Testis (tissue), 3 donors: Measurements from ENCODE around the gene P2RX6. TPM values are rescaled to one million over a fixed set of nuclear protein-coding genes. Genes with fewer than 3 reads are reported as not detected.
"Not testable (repeated sequence)": the region's sequence is repeated elsewhere in the genome, so short reads cannot be mapped to it uniquely, and the experiment has no call there.

Experiments used
- DNase-seq: peaks from one replicate; pipeline ENCODE4 v3.0.0-alpha.2; 2019
- H3K27ac ChIP-seq, 2 donors: fragments of 200-600 bp; sonication (generic); one replicate each; pipeline ENCODE4 v1.5.1; 2019
- H3K27me3 ChIP-seq: fragments of 200-600 bp; sonication (generic); one replicate; pipeline ENCODE4 v1.5.1; 2019
- H3K36me3 ChIP-seq: fragments of 200-600 bp; sonication (generic); one replicate; pipeline ENCODE4 v1.5.1; 2017; ENCODE audit warnings: low read depth; ENCODE audit errors: missing control alignments
- H3K4me1 ChIP-seq: fragments of 200-600 bp; sonication (generic); one replicate; pipeline ENCODE4 v1.5.1; 2019
- H3K4me3 ChIP-seq, 2 donors: fragments of 200-600 bp; sonication (generic); one replicate each; pipeline ENCODE4 v1.5.1; 2017 to 2019
- H3K9me3 ChIP-seq: fragments of 200-600 bp; sonication (generic); one replicate; pipeline ENCODE4 v1.5.1; 2017
- POLR2A ChIP-seq: fragments of 450-650 bp; IDR thresholded peaks from one replicate; pipeline ENCODE4 v1.6.1; 2017; ENCODE audit warnings: antibody characterized with exemption, mild to moderate bottlenecking, moderate library complexity
- WGBS, 2 donors: methylation state at CpG; one replicate each; pipeline ENCODE4 v1.1.5; 2018; 5-methylcytosine and 5-hydroxymethylcytosine counted together
- intact Hi-C: fragments of 100-400 bp; cut with DNase I; formaldehyde crosslinking; loops from one replicate; pipeline ENCODE4 v1.15.1; 2023; ENCODE audit warnings: low total_unique reads
- polyA plus RNA-seq: library from polyadenylated mRNA; stranded (reverse); fragments of 350-450 nt; fragmentation: Illumina TruSeq; extraction: RNeasy Lipid Tissue Mini Kit (QIAGEN cat#74804); gene quantifications from one replicate; pipeline ENCODE4 v1.2.3, GENCODE V29; 2014; ENCODE audit warnings: low read depth, low replicate concordance; ENCODE audit not compliant: insufficient read depth
- total RNA-seq, 2 donors: library from RNA; depleted of rRNA; stranded (reverse); fragments of >200 nt; gene quantifications; one replicate each; pipeline ENCODE4 v1.2.3, GENCODE V29; 2016
- TF ChIP-seq, protein P1 (sequence below), 3 experiments: fragments of 450-650 bp in 2 of 3; fragments of 200-600 bp in 1 of 3; sonication (generic) in 1 of 3; IDR thresholded peaks; one replicate each; pipeline ENCODE4 v1.5.1; 2016 to 2019; ENCODE audit warnings: antibody characterized with exemption in 3 of 3, mild to moderate bottlenecking in 2 of 3, moderate library complexity in 1 of 3

The P2RX6 gene
- total and polyA plus RNA-seq, 3 donors from 2014 or later: 5.2 to 24.0 (median 7.0) TPM

DNA sequence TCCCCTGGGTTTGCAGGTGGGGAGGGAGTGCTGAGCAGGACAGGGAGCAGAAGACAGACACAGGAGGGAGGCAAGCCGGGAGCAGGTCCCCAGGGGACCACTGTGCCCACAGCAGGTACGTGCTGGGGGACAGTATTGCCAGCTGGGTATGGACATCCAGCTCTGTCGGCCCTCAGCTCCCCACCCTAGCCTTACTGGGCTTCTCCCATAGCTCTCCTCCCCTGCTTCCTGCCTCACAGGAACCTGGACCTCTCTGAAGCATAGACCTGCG, 40.5 kb downstream of the P2RX6 start:
- no peak for DNase-seq
- Histone ChIP-seq H3K4me1 (no peaks in the 10 kb centered on the region), H3K9me3 (no peaks in the 10 kb centered on the region), H3K4me3 (no peak overlapping the region), H3K27ac (no peak overlapping the region), H3K36me3 (no peaks in the 10 kb centered on the region), H3K27me3 (no peaks in the 10 kb centered on the region)
- intact Hi-C loops: no loop called here
- TF ChIP-seq, protein P1, sequence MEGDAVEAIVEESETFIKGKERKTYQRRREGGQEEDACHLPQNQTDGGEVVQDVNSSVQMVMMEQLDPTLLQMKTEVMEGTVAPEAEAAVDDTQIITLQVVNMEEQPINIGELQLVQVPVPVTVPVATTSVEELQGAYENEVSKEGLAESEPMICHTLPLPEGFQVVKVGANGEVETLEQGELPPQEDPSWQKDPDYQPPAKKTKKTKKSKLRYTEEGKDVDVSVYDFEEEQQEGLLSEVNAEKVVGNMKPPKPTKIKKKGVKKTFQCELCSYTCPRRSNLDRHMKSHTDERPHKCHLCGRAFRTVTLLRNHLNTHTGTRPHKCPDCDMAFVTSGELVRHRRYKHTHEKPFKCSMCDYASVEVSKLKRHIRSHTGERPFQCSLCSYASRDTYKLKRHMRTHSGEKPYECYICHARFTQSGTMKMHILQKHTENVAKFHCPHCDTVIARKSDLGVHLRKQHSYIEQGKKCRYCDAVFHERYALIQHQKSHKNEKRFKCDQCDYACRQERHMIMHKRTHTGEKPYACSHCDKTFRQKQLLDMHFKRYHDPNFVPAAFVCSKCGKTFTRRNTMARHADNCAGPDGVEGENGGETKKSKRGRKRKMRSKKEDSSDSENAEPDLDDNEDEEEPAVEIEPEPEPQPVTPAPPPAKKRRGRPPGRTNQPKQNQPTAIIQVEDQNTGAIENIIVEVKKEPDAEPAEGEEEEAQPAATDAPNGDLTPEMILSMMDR (IDR thresholded peaks at IDR 0.05): no peak
- TF ChIP-seq POLR2A: no peak
- 58 to 71% methylated on average over 4 of the region's 4 CpGs for WGBS, 2 donors

DNA sequence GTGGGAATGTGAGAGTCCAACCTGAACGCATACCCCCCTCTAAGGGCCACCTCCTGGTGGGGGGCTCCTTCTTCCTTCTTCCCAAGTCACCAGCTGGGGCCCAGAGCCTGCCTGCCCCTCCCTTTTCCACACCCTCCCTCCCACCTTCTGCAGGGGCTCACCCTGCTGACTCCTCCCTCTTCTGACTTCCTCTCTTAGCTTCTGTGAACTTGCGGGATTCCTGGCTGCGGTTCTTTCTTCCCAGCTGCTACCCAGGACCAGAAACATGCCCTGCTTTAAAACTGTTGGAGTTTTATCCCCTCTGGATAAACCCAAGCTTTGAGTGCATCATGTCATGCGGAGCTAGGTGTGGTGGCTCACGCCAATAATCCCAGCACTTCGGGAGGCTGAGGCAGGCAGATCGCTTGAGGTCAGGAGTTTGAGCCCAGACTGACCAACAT, 40.9 kb downstream of the P2RX6 start:
- DNase-seq: no peak
- no peaks in the 10 kb centered on the region for H3K9me3 ChIP-seq
- H3K27ac ChIP-seq: no peak overlapping the region
- intact Hi-C loops: no loop called here
- TF ChIP-seq, protein P1 (IDR thresholded peaks at IDR 0.05): no peak
- TF ChIP-seq POLR2A: no peak
- 66 to 71% methylated on average over 7 of the region's 7 CpGs for WGBS, 2 donors
- no peaks in the 10 kb centered on the region for H3K27me3 ChIP-seq
- H3K4me1 ChIP-seq: no peaks in the 10 kb centered on the region
- no peak overlapping the region for H3K4me3 ChIP-seq
- H3K36me3 ChIP-seq: no peaks in the 10 kb centered on the region

DNA sequence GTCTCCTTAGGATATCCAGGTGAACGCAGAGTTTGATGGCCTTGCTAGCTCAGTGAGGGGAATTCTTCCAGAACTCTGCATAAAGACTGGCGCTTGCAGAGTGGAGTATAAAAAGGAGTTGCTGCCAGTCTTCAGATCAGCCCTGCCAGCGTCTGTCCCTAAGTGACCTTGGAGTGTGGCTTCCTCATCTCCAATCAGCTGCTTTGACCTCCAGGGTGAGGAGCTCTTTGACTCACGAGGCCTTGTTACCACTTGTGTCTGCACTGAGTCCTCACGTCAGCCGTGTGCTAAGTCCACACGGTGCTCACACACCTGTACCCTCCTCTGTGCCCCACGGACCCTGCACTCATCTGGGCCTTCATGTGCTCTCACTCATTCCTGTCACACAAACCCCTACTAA, 45.4 kb downstream of the P2RX6 start:
- H3K4me1 ChIP-seq, intact Hi-C loops, DNase-seq, H3K27ac ChIP-seq, H3K36me3 ChIP-seq, H3K4me3 ChIP-seq, H3K27me3 ChIP-seq, H3K9me3 ChIP-seq: not testable (repeated sequence)
- WGBS, 2 donors: 58 to 86% methylated on average over 6 to 8 of the region's 8 CpGs

DNA sequence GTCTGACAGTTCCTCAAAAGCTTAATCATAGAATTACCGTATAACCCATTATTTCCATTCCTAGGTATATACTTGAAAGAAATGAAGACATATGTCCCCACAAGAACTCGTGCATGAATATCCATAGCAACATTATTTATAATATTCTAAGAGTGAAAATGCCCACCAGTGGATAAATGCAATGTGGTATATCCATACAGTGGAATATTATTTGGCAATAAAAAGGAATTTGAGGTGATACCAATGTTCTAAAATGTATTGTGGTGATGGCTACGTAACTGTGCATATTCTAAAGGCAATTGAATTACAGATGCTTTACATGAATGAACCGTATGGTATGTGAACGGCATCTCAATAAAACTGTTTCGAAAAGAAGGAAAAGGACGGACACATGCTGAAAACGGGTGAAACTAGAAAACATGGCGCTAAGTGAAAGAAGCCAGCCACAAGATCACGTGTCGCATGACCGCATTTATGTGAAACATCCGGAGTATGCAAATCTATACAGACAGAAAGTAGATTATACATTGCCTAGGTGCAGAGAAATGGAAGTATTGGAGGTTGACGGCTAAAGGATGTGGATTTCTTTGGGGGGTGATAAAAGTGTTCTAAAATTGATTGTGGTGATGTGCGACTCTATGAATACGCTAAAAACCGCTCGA, 46.8 kb downstream of the P2RX6 start:
- H3K27ac ChIP-seq, DNase-seq, intact Hi-C loops, H3K36me3 ChIP-seq, H3K9me3 ChIP-seq, H3K27me3 ChIP-seq, H3K4me3 ChIP-seq, H3K4me1 ChIP-seq: not testable (repeated sequence)
- WGBS, 2 donors: 88 to 91% methylated on average over 15 to 18 of the region's 18 CpGs

DNA sequence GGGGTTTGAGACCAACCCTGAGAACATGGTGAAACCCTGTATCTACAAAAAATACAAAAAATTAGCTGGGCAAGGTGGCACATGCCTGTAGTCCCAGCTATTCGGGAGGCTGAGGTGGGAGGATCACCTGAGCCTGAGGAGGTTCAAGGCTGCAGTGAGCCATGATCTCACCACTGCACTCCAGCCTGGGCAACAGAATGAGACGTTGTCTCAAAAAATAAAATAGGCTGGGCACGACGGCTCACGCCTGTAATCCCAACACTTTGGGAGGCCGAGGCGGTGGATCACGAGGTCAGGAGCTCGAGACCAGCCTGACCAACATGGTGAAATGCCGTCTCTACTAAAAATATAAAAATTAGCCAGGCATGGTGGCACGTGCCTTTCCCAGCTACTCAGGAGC, 49.5 kb downstream of the P2RX6 start:
- DNase-seq, intact Hi-C loops, H3K9me3 ChIP-seq, H3K27me3 ChIP-seq, H3K4me1 ChIP-seq, H3K27ac ChIP-seq, H3K4me3 ChIP-seq, H3K36me3 ChIP-seq: not testable (repeated sequence)
- WGBS, 2 donors: 81 to 82% methylated on average over 11 of the region's 11 CpGs

DNA sequence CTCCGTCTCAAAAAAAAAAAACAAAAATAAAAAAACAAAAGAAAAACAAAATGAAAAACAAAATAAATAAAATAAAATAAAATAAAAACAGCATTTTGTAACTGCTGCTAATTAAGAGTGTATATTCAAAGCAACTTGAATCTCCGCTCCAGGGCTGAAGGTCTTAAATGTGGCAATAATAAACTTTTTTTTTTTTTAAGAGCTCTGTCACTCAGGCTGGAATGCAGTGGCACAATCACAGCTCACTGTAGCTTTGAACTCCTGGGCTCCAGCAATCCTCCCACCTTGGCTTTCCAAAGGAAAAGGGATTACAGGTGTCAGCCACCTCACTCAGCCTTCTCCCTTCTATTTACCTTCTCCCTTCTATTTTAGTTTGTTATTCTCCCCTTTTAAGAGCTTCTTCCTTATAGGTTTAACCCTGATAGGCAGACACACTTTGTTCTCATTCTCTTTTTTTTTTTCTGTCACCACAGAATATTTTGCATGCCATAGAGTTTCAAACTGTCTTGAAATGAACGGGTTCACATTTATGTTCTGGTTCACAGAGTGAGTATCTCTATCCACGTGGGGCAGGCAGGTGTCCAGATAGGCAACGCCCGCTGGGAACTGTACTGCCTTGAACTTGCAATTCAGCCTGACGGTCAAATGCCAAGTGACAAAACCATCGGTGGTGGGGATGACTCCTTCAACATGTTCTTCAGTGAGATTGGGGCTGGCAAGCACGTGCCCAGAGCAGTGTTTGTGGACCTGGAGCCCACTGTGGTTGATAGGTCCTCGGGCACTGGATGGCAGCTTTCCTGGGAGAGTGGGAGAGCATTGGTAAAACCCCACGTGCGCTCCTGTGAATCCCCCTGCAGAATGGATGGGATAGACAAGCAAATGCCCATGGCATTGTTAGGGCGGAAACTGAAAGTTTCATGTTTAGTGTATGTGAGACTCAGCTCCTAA, 50.2 kb downstream of the P2RX6 start:
- intact Hi-C loops: no loop called here
- no peak for TF ChIP-seq POLR2A
- TF ChIP-seq, protein P1 (IDR thresholded peaks at IDR 0.05): no peak
- H3K27ac ChIP-seq: no peak overlapping the region
- H3K9me3 ChIP-seq: no peaks in the 10 kb centered on the region
- DNase-seq: no peak
- WGBS, 2 donors: 65 to 70% methylated on average over 13 of the region's 13 CpGs
- no peak overlapping the region for H3K4me3 ChIP-seq
- H3K27me3 ChIP-seq: no peaks in the 10 kb centered on the region
- H3K4me1 ChIP-seq: no peaks in the 10 kb centered on the region
- H3K36me3 ChIP-seq: no peaks in the 10 kb centered on the region
